Sigmoid colon (tissue), 7 donors: ENCODE measurements around the gene STAT1. TPM values are rescaled to one million over a fixed set of nuclear protein-coding genes. Genes with fewer than 3 reads are reported as not detected.

ENCODE experiments used
- DNase-seq: peaks from one replicate; pipeline ENCODE4 v3.0.0-alpha.2; 2019
- H3K27ac ChIP-seq, 4 donors: fragments of 200-600 bp; sonication (generic); one replicate each; pipeline ENCODE4 v1.5.1; 2016 to 2019; ENCODE audit warnings: mild to moderate bottlenecking in 1 of 4
- H3K27me3 ChIP-seq, 3 donors: fragments of 200-600 bp; sonication (generic); one replicate each; pipeline ENCODE4 v1.5.1; 2019; ENCODE audit warnings: mild to moderate bottlenecking in 1 of 3
- H3K36me3 ChIP-seq, 4 donors: fragments of 200-600 bp; sonication (generic); one replicate each; pipeline ENCODE4 v1.5.1; 2016 to 2019
- H3K4me1 ChIP-seq, 4 donors: fragments of 200-600 bp; sonication (generic); one replicate each; pipeline ENCODE4 v1.5.1; 2017 to 2019
- H3K4me3 ChIP-seq, 4 donors: fragments of 200-600 bp; sonication (generic); one replicate each; pipeline ENCODE4 v1.5.1; 2017 to 2019; ENCODE audit warnings: mild to moderate bottlenecking in 2 of 4, moderate library complexity in 1 of 4
- H3K9me3 ChIP-seq, 4 donors: fragments of 200-600 bp in 3 of 4; sonication (generic) in 3 of 4; one replicate each; pipeline versions ENCODE4 v1.5.1 to v1.6.1; 2013 to 2019
- CTCF ChIP-seq, 4 experiments: fragments of 450-650 bp in 3 of 4; fragments of 200-600 bp in 1 of 4; IDR thresholded peaks; one replicate each; pipeline ENCODE4 v1.5.1; 2016 to 2019; ENCODE audit warnings: antibody characterized with exemption in 4 of 4, mild to moderate bottlenecking in 3 of 4, moderate library complexity in 2 of 4
- EP300 ChIP-seq, 4 donors: sonication (generic); formaldehyde crosslinking; IDR thresholded peaks; one replicate each; pipeline ENCODE4 v1.6.1; 2017; ENCODE audit warnings: antibody characterized with exemption in 4 of 4
- POLR2A ChIP-seq, 2 donors: fragments of 450-650 bp; IDR thresholded peaks; one replicate each; pipeline ENCODE4 v1.6.1; 2016; ENCODE audit warnings: antibody characterized with exemption in 2 of 2, mild to moderate bottlenecking in 2 of 2, moderate library complexity in 2 of 2
- POLR2AphosphoS5 ChIP-seq, 4 donors: sonication (generic); formaldehyde crosslinking; IDR thresholded peaks; one replicate each; pipeline ENCODE4 v1.6.1; 2017; ENCODE audit warnings: antibody characterized with exemption in 4 of 4
- WGBS, 2 donors: extraction: QIAGEN DNeasy Blood & Tissue Kit; methylation state at CpG; one replicate each; pipeline ENCODE4 v1.1.7; 2013; 5-methylcytosine and 5-hydroxymethylcytosine counted together
- intact Hi-C: fragments of 100-400 bp; cut with DNase I; formaldehyde crosslinking; loops from one replicate; pipeline ENCODE4 v1.15.1; 2023
- polyA plus RNA-seq, 3 donors: library from polyadenylated mRNA; stranded (reverse); fragments of 200-250 nt; gene quantifications; one replicate each; pipeline ENCODE4 v1.2.3, GENCODE V29; 2013
- total RNA-seq, 4 donors: library from RNA; depleted of rRNA; stranded (reverse); fragments of >200 nt; gene quantifications; one replicate each; pipeline ENCODE4 v1.1.0, GENCODE V29; 2016
- donor health status: healthy with polysubstance abuse.
- donor health status: Bipolar disorder and iron deficiency.
- donor health status: healthy.

The STAT1 gene
- total and polyA plus RNA-seq, 7 donors: 32.8 to 93.8 (median 51.8) TPM

GRCh38 chr2:191026377-191026776 lies 12.4 kb upstream of the STAT1 start:
- H3K27ac ChIP-seq: no peak overlapping the region

GRCh38 chr2:191025135-191025534 lies 11.2 kb upstream of the STAT1 start:
- Histone ChIP-seq H3K4me3 (no peak overlapping the region), H3K4me1 (peaks cover 0 to 12% (median 5%) of the 10 kb centered on the region in 4 donors), H3K36me3 (no peaks in the 10 kb centered on the region), H3K27ac (no peak overlapping the region), H3K27me3 (no peaks in the 10 kb centered on the region), H3K9me3 (no peaks in the 10 kb centered on the region)
- 53 to 77% methylated on average over 1 of the region's 1 CpG for WGBS, 2 donors
- no peak for DNase-seq
- TF ChIP-seq POLR2A (IDR thresholded peaks at IDR 0.05): no peak
- no peak for TF ChIP-seq POLR2AphosphoS5 (IDR thresholded peaks at IDR 0.05)
- intact Hi-C loops: no loop called here

More at GRCh38 chr2:191026377-191026776, 12.4 kb upstream of the STAT1 start:
- 47 to 48% methylated on average over 2 of the region's 2 CpGs for WGBS, 2 donors
- H3K4me1 ChIP-seq: peaks cover 0 to 3% (median 1%) of the 10 kb centered on the region in 4 donors
- H3K36me3 ChIP-seq: no peaks in the 10 kb centered on the region
- no peaks in the 10 kb centered on the region for H3K27me3 ChIP-seq
- intact Hi-C loops: no loop called here
- TF ChIP-seq POLR2A (IDR thresholded peaks at IDR 0.05): no peak
- no peak overlapping the region for H3K4me3 ChIP-seq
- no peaks in the 10 kb centered on the region for H3K9me3 ChIP-seq
- DNase-seq: no peak

DNA sequence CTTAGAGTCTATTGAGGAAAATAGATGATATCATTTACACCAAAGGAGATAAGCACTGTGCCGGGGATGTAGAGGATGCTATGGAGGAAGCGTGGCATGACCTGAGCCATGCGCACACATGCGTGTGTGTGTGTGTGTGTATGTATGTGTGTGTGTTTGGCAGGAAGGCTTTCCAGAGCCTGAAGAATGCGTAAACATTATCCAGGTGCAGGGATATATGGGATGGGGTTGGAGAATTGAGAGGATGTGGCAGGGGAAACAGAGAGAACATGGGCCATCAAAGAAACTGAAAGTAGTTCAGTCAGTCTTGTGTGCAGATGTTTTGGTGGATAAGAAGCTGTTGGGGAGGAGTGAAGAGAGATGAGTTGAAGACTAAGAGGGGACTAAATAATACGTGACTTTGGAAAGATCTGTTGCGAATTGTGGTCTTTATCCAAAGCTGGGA lies 9.3 kb upstream of the STAT1 start:
- no peaks in the 10 kb centered on the region for H3K9me3 ChIP-seq
- no peak overlapping the region for H3K27ac ChIP-seq
- H3K36me3 ChIP-seq: no peaks in the 10 kb centered on the region
- H3K27me3 ChIP-seq: no peaks in the 10 kb centered on the region
- H3K4me3 ChIP-seq: no peak overlapping the region
- TF ChIP-seq CTCF (IDR thresholded peaks at IDR 0.05) (no peak), POLR2AphosphoS5 (IDR thresholded peaks at IDR 0.05) (no peak), EP300 (IDR thresholded peaks at IDR 0.05) (no peak), POLR2A (IDR thresholded peaks at IDR 0.05) (no peak)
- peaks cover 0 to 17% (median 8%) of the 10 kb centered on the region in 4 donors for H3K4me1 ChIP-seq
- 73 to 89% methylated on average over 7 of the region's 7 CpGs for WGBS, 2 donors
- no peak for DNase-seq
- intact Hi-C loops: no loop called here

- peak overlapping the region; percentile 57 to 81 (median 70) for H3K4me3 ChIP-seq
- peaks cover 0 to 17% (median 8%) of the 10 kb centered on the region in 4 donors for H3K4me1 ChIP-seq
- TF ChIP-seq EP300 (IDR thresholded peaks at IDR 0.05) (no peak), POLR2AphosphoS5 (IDR thresholded peaks at IDR 0.05) (peak in 1 of 4 donors; percentile 58), POLR2A (IDR thresholded peaks at IDR 0.05) (no peak), CTCF (IDR thresholded peaks at IDR 0.05) (peak in 1 of 4 experiments; percentile 2)
- intact Hi-C loops: no loop called here
- WGBS, 2 donors: 12 to 17% methylated on average over 14 of the region's 14 CpGs
- no peaks in the 10 kb centered on the region for H3K9me3 ChIP-seq
- H3K27ac ChIP-seq: peak overlapping the region; percentile 82 to 96 (median 88)
- peak; percentile 80 for DNase-seq
- no peaks in the 10 kb centered on the region for H3K36me3 ChIP-seq
- H3K27me3 ChIP-seq: no peaks in the 10 kb centered on the region
Observed at GRCh38 chr2:191020742-191021381, 6.9 kb upstream of the STAT1 start.

GRCh38 chr2:191020221-191020741 lies 6.3 kb upstream of the STAT1 start:
- peak; percentile 96 for DNase-seq
- no peaks in the 10 kb centered on the region for H3K27me3 ChIP-seq
- H3K4me3 ChIP-seq: peak overlapping the region; percentile 57 to 81 (median 70)
- H3K9me3 ChIP-seq: no peaks in the 10 kb centered on the region
- H3K4me1 ChIP-seq: peaks cover 0 to 17% (median 8%) of the 10 kb centered on the region in 4 donors
- TF ChIP-seq EP300 (IDR thresholded peaks at IDR 0.05) (peak; percentile 75 to 98 (median 87)), POLR2A (IDR thresholded peaks at IDR 0.05) (peak; percentile 77 to 90), POLR2AphosphoS5 (IDR thresholded peaks at IDR 0.05) (peak; percentile 84 to 98 (median 94)), CTCF (IDR thresholded peaks at IDR 0.05) (peak in 1 of 4 experiments; percentile 25)
- no peaks in the 10 kb centered on the region for H3K36me3 ChIP-seq
- intact Hi-C loops: no loop called here
- 0% methylated on average over 59 of the region's 59 CpGs for WGBS, 2 donors
- H3K27ac ChIP-seq: peak overlapping the region; percentile 82 to 96 (median 88)
